ENCODE data around the gene CYTL1. TPM values are rescaled to one million over a fixed set of nuclear protein-coding genes. Genes with fewer than 3 reads are reported as not detected.

The CYTL1 gene
- total RNA-seq, 1 donor from 2014 or later = not detected

GRCh38 chr4:4986841-4987240 is 32.4 kb downstream of the CYTL1 start:
- peaks cover 1% of the 10 kb centered on the region for H3K27me3 Mint-ChIP-seq (ENCODE audit: unreplicated experiment)
- no peak overlapping the region for H3K4me3 Mint-ChIP-seq (ENCODE audit: unreplicated experiment)
- no peak overlapping the region for H3K27ac Mint-ChIP-seq (ENCODE audit: unreplicated experiment)
- no peak for TF ChIP-seq CTCF (IDR thresholded peaks at IDR 0.05; ENCODE audit: partially characterized antibody, unreplicated experiment)
- H3K4me1 Mint-ChIP-seq (ENCODE audit: low read depth, unreplicated experiment) = no peaks in the 10 kb centered on the region
- no peak for DNase-seq
- H3K9me3 Mint-ChIP-seq (ENCODE audit: unreplicated experiment) = peaks cover 3% of the 10 kb centered on the region
- H3K36me3 Mint-ChIP-seq (ENCODE audit: unreplicated experiment) = peaks cover 4% of the 10 kb centered on the region

- peaks cover 4% of the 10 kb centered on the region for H3K36me3 Mint-ChIP-seq (ENCODE audit: unreplicated experiment)
- TF ChIP-seq CTCF (IDR thresholded peaks at IDR 0.05; ENCODE audit: partially characterized antibody, unreplicated experiment) = no peak
- H3K9me3 Mint-ChIP-seq (ENCODE audit: unreplicated experiment) = peaks cover 3% of the 10 kb centered on the region
- no peak overlapping the region for H3K4me3 Mint-ChIP-seq (ENCODE audit: unreplicated experiment)
- H3K4me1 Mint-ChIP-seq (ENCODE audit: low read depth, unreplicated experiment) = no peaks in the 10 kb centered on the region
- H3K27ac Mint-ChIP-seq (ENCODE audit: unreplicated experiment) = no peak overlapping the region
- H3K27me3 Mint-ChIP-seq (ENCODE audit: unreplicated experiment) = peaks cover 1% of the 10 kb centered on the region
- no peak for DNase-seq
Observed at GRCh38 chr4:4985844-4986243, 33.4 kb downstream of the CYTL1 start.

- DNase-seq = no peak
- no peaks in the 10 kb centered on the region for H3K4me1 Mint-ChIP-seq (ENCODE audit: low read depth, unreplicated experiment)
- H3K36me3 Mint-ChIP-seq (ENCODE audit: unreplicated experiment) = peaks cover 8% of the 10 kb centered on the region
- TF ChIP-seq CTCF (IDR thresholded peaks at IDR 0.05; ENCODE audit: partially characterized antibody, unreplicated experiment) = no peak
- no peak overlapping the region for H3K27ac Mint-ChIP-seq (ENCODE audit: unreplicated experiment)
- H3K4me3 Mint-ChIP-seq (ENCODE audit: unreplicated experiment) = no peak overlapping the region
- peaks cover 1% of the 10 kb centered on the region for H3K27me3 Mint-ChIP-seq (ENCODE audit: unreplicated experiment)
- H3K9me3 Mint-ChIP-seq (ENCODE audit: unreplicated experiment) = peaks cover 4% of the 10 kb centered on the region
Observed at GRCh38 chr4:4985036-4985435, 34.2 kb downstream of the CYTL1 start.

GRCh38 chr4:4984186-4984585 is 35.1 kb downstream of the CYTL1 start:
- DNase-seq = no peak
- H3K27ac Mint-ChIP-seq (ENCODE audit: unreplicated experiment) = no peak overlapping the region

GRCh38 chr4:4981827-4982226 is 37.4 kb downstream of the CYTL1 start:
- H3K4me1 Mint-ChIP-seq (ENCODE audit: low read depth, unreplicated experiment) = no peaks in the 10 kb centered on the region
- no peak for TF ChIP-seq CTCF (IDR thresholded peaks at IDR 0.05; ENCODE audit: partially characterized antibody, unreplicated experiment)
- no peak for DNase-seq
- peaks cover 3% of the 10 kb centered on the region for H3K27me3 Mint-ChIP-seq (ENCODE audit: unreplicated experiment)
- peaks cover 1% of the 10 kb centered on the region for H3K9me3 Mint-ChIP-seq (ENCODE audit: unreplicated experiment)
- H3K36me3 Mint-ChIP-seq (ENCODE audit: unreplicated experiment) = peaks cover 13% of the 10 kb centered on the region
- no peak overlapping the region for H3K4me3 Mint-ChIP-seq (ENCODE audit: unreplicated experiment)
- H3K27ac Mint-ChIP-seq (ENCODE audit: unreplicated experiment) = no peak overlapping the region

More at GRCh38 chr4:4984186-4984585, 35.1 kb downstream of the CYTL1 start:
- Mint-ChIP-seq H3K4me3 (ENCODE audit: unreplicated experiment) (no peak overlapping the region), H3K27me3 (ENCODE audit: unreplicated experiment) (peaks cover 1% of the 10 kb centered on the region), H3K4me1 (ENCODE audit: low read depth, unreplicated experiment) (no peaks in the 10 kb centered on the region), H3K36me3 (ENCODE audit: unreplicated experiment) (peaks cover 7% of the 10 kb centered on the region), H3K9me3 (ENCODE audit: unreplicated experiment) (peaks cover 4% of the 10 kb centered on the region)
- TF ChIP-seq CTCF (IDR thresholded peaks at IDR 0.05; ENCODE audit: partially characterized antibody, unreplicated experiment) = no peak
